Loucy (cell line): ENCODE results near the gene FTO.

Experiments used
- H2AFZ ChIP-seq: fragments of 200-600 bp; sonication (generic); 2 replicates; pipeline ENCODE4 v1.6.0; 2016; ENCODE audit warnings: antibody characterized with exemption, mild to moderate bottlenecking, low read length, moderate library complexity
- H3F3A ChIP-seq: fragments of 200-600 bp; 2 replicates; pipeline ENCODE4 v1.6.0; 2016; ENCODE audit warnings: antibody characterized with exemption, low read depth, mild to moderate bottlenecking
- H3K27me3 ChIP-seq: fragments of 200-600 bp; sonication (generic); 2 replicates; pipeline ENCODE4 v1.6.1; 2014; ENCODE audit warnings: low read length, mild to moderate bottlenecking; ENCODE audit not compliant: insufficient read depth, poor library complexity, severe bottlenecking
- H3K36me3 ChIP-seq: fragments of 200-600 bp; sonication (generic); 2 replicates; pipeline ENCODE4 v1.6.1; 2016; ENCODE audit warnings: low read length; ENCODE audit not compliant: insufficient read depth
- H3K4me1 ChIP-seq: fragments of 200-600 bp; sonication (generic); 2 replicates; pipeline ENCODE4 v1.5.1; 2014; ENCODE audit warnings: low read length, mild to moderate bottlenecking; ENCODE audit not compliant: insufficient read depth, poor library complexity, severe bottlenecking
- H3K4me2 ChIP-seq: fragments of 200-600 bp; sonication (generic); 2 replicates; pipeline ENCODE4 v1.6.0; 2014; ENCODE audit warnings: antibody characterized with exemption, low read length, low read depth, mild to moderate bottlenecking; ENCODE audit not compliant: poor library complexity, severe bottlenecking
- H3K4me3 ChIP-seq: fragments of 200-600 bp; sonication (generic); 2 replicates; pipeline ENCODE4 v1.5.1; 2014; ENCODE audit warnings: low read length, mild to moderate bottlenecking, mixed read lengths; ENCODE audit not compliant: poor library complexity, severe bottlenecking
- H3K79me2 ChIP-seq: fragments of 200-600 bp; sonication (generic); 2 replicates; pipeline ENCODE4 v1.6.1; 2014; ENCODE audit warnings: low read length; ENCODE audit not compliant: insufficient read depth
- H3K9ac ChIP-seq: fragments of 200-600 bp; sonication (generic); 2 replicates; pipeline ENCODE4 v1.6.0; 2014; ENCODE audit warnings: mild to moderate bottlenecking, low read depth, low read length, moderate library complexity; ENCODE audit not compliant: poor library complexity, severe bottlenecking
- H3K9me2 ChIP-seq: fragments of 200-600 bp; sonication (generic); replicated peaks from 2 replicates; pipeline ENCODE4 v1.6.1; 2016; ENCODE audit warnings: low read depth, low read length, mixed read lengths
- H3K9me3 ChIP-seq: fragments of 200-600 bp; sonication (generic); 2 replicates; pipeline ENCODE4 v1.6.1; 2014; ENCODE audit warnings: mild to moderate bottlenecking, antibody characterized with exemption, low read length, low read depth; ENCODE audit not compliant: insufficient read depth
- H4K20me1 ChIP-seq: fragments of 200-600 bp; sonication (generic); 2 replicates; pipeline ENCODE4 v1.6.0; 2014; ENCODE audit warnings: antibody characterized with exemption, low read length, mild to moderate bottlenecking; ENCODE audit not compliant: insufficient read depth, poor library complexity, severe bottlenecking
- EZH2phosphoT487 ChIP-seq: fragments of 200-600 bp; IDR thresholded peaks from 2 replicates; pipeline ENCODE4 v1.6.1; 2018; ENCODE audit warnings: antibody characterized with exemption, mild to moderate bottlenecking, moderate library complexity, borderline replicate concordance
- TF ChIP-seq, protein P1 (sequence below): fragments of 200-600 bp; sonication (generic); conservative IDR thresholded peaks from 2 replicates; pipeline ENCODE4 v1.5.1; 2014; ENCODE audit warnings: mild to moderate bottlenecking, antibody characterized with exemption, low read length

The FTO gene

DNA sequence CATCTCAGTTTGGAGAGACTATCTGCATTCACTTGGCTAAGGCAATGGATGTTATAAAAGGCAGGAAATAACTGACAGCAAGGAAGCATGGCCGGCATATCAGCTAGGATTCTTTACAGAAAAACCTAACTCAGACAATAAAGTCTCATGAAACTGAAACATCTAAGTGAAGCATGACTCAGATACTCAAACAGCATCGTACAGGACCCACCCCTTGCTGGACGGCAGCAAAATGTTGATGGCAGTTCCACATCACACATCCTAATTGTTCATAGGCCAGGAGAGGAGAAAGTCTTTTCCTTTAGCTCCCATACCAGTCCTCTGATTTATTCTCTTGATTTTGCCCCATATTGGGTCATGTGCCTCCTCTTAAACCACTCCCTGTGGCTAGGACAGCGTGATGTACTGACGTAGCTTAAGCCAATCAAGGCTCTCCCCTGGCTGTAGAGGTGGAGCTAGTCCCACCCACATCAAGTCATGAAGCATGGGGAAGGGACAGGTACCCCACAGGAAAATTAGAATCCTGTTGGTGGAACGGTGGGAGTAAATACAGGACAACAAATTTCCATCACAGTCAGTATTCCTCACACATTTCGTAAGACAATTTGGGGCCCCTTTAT lies 403.7 kb downstream of the FTO start:
- H3K27me3 ChIP-seq: no peaks in the 10 kb centered on the region
- H3K4me3 ChIP-seq: no peak overlapping the region
- no peak overlapping the region for H3K4me2 ChIP-seq
- no peak overlapping the region for H3K9ac ChIP-seq
- H3K4me1 ChIP-seq: no peaks in the 10 kb centered on the region
- H2AFZ ChIP-seq: no peak overlapping the region
- no peaks in the 10 kb centered on the region for H3K79me2 ChIP-seq
- peaks cover 9% of the 10 kb centered on the region; the same call in 1 of the 2 replicates for H3K36me3 ChIP-seq
- H3K9me3 ChIP-seq: no peaks in the 10 kb centered on the region
- H3F3A ChIP-seq: no peaks in the 10 kb centered on the region
- TF ChIP-seq EZH2phosphoT487: no peak
- TF ChIP-seq, protein P1, sequence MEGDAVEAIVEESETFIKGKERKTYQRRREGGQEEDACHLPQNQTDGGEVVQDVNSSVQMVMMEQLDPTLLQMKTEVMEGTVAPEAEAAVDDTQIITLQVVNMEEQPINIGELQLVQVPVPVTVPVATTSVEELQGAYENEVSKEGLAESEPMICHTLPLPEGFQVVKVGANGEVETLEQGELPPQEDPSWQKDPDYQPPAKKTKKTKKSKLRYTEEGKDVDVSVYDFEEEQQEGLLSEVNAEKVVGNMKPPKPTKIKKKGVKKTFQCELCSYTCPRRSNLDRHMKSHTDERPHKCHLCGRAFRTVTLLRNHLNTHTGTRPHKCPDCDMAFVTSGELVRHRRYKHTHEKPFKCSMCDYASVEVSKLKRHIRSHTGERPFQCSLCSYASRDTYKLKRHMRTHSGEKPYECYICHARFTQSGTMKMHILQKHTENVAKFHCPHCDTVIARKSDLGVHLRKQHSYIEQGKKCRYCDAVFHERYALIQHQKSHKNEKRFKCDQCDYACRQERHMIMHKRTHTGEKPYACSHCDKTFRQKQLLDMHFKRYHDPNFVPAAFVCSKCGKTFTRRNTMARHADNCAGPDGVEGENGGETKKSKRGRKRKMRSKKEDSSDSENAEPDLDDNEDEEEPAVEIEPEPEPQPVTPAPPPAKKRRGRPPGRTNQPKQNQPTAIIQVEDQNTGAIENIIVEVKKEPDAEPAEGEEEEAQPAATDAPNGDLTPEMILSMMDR: no peak
- no peaks in the 10 kb centered on the region for H3K9me2 ChIP-seq
- no peaks in the 10 kb centered on the region for H4K20me1 ChIP-seq

DNA sequence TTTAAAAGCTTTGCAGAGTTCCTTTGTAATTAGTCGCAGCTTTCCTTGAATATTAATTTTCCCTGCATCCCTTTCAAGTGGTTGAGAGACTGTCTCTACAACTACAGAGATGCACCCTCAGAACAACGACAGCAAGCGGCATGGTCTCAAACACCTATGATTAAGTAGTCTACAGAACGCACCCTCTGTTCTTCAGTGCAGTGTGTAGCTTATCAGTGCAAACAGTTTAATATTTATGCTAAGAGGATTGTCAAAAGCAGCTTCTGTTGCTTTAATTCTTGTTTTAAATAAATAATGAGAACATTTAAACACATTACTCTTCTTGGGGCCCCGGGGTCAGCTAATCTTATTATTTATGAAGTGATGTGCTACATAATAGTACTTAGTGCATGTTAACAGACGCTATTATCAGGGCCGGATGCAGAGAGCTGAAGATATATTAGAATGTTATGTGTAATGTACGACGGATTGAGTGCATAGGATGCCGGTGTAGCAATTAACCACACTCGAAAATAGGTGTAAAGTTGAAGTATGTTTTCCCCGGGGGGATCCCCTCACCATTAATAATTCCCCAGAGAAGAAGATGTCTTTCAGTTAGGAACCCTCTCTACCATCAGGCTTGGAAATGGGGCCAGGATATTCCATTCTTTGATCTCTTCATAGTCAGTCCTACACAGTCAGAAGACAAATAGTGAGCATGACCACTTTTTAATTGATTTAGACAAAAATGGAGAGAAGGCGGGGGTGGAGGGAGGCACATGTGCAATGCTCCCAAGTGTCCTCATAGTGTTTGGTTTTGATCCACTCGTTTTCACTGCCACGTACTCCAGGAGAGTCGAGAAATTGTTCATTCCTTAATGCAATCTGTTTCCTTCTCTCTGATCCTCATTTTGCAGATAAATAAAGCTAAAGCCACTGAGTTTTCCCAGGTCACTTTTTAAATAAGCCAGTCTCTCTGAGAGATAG lies 406.3 kb downstream of the FTO start:
- TF ChIP-seq, protein P1: no peak
- no peak for TF ChIP-seq EZH2phosphoT487
- H3K4me2 ChIP-seq: no peak overlapping the region
- H3K4me1 ChIP-seq: no peaks in the 10 kb centered on the region
- no peaks in the 10 kb centered on the region for H3K27me3 ChIP-seq
- no peaks in the 10 kb centered on the region for H4K20me1 ChIP-seq
- H2AFZ ChIP-seq: no peak overlapping the region
- no peaks in the 10 kb centered on the region for H3K9me2 ChIP-seq
- H3F3A ChIP-seq: no peaks in the 10 kb centered on the region
- H3K9me3 ChIP-seq: no peaks in the 10 kb centered on the region
- H3K4me3 ChIP-seq: no peak overlapping the region
- no peaks in the 10 kb centered on the region for H3K79me2 ChIP-seq
- H3K36me3 ChIP-seq: peaks cover 26% of the 10 kb centered on the region; the same call in 1 of the 2 replicates
- no peak overlapping the region for H3K9ac ChIP-seq

DNA sequence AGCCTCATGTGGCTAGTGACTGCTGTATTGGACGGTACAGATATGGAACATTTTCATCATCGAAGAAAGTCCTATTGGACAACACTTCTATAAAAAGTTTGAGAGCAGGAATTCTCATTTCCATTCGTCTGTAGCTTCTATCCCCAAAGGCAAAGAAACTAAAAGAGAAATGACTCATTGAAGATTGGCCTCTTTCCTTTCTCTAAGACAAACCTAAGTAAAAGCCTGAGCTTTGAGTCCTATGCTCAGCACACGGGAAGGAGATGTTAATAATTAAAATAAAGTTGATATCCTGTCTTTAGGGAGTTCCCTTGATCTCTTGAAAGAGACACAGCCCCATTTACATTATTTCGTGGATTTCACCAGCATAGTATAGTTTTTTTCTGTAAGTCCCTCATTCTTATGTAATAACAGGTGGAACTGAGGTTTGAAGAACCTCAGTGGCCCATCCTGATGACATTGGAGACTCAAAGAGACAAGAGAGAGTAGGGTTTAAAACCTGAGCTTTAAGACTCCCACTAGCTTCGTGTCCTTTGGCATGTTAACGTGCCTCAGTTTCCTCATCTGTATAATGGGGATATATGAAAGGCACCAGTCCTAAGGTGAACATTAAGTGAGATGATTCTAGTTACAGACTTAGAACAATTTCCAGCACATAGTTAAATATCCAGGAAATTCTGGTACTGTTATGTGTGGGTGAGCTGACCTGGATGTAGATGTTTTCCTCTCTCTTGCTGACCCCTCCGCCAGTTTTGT lies 408.7 kb downstream of the FTO start:
- Histone ChIP-seq H3F3A (no peaks in the 10 kb centered on the region), H4K20me1 (no peaks in the 10 kb centered on the region), H3K4me2 (no peak overlapping the region), H3K9ac (no peak overlapping the region), H3K36me3 (peaks cover 26% of the 10 kb centered on the region; the same call in 1 of the 2 replicates), H3K9me3 (no peaks in the 10 kb centered on the region), H3K27me3 (no peaks in the 10 kb centered on the region), H3K79me2 (no peaks in the 10 kb centered on the region), H3K9me2 (no peaks in the 10 kb centered on the region), H3K4me3 (no peak overlapping the region), H3K4me1 (no peaks in the 10 kb centered on the region), H2AFZ (no peak overlapping the region)
- TF ChIP-seq EZH2phosphoT487: no peak
- TF ChIP-seq, protein P1: no peak
